DMS 273 (cell line): ENCODE results near the gene AFAP1.

Source experiments
- DNase-seq: peaks from one replicate; lab custom pipeline; 2025; ENCODE audit not compliant: unreplicated experiment; lab: John Stamatoyannopoulos, UW

Gene AFAP1

GRCh38 chr4:7722766-7723387 is 216.8 kb downstream of the AFAP1 start:
- DNase-seq = no peak

DNA sequence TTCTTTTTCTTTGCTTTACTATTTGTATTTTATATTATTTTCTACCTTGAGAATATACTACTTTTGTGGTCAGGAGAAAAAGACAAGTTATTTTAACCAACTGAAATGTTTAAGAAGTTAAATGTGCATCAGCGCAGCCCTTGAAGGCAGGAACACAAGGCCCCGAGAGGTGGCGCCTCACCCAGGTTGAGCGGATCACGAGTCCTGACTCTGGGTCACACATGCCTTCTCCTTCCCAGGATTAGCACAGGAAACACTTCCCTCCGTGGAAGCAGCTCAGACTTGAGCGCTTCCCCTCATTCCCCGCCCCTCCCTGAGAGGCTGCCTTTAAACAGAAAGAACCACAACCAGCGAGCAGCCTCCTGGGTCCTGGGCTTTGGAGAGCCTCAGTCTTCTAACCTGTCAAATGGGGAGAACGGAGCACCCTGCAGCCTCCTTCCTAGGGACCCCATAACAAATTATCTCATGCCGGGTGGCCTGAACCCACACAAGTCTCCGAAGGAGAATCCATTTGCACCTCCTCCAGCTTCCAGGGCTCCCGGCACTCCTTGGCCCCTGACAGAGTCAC is 217.6 kb downstream of the AFAP1 start:
- no peak for DNase-seq

DNA sequence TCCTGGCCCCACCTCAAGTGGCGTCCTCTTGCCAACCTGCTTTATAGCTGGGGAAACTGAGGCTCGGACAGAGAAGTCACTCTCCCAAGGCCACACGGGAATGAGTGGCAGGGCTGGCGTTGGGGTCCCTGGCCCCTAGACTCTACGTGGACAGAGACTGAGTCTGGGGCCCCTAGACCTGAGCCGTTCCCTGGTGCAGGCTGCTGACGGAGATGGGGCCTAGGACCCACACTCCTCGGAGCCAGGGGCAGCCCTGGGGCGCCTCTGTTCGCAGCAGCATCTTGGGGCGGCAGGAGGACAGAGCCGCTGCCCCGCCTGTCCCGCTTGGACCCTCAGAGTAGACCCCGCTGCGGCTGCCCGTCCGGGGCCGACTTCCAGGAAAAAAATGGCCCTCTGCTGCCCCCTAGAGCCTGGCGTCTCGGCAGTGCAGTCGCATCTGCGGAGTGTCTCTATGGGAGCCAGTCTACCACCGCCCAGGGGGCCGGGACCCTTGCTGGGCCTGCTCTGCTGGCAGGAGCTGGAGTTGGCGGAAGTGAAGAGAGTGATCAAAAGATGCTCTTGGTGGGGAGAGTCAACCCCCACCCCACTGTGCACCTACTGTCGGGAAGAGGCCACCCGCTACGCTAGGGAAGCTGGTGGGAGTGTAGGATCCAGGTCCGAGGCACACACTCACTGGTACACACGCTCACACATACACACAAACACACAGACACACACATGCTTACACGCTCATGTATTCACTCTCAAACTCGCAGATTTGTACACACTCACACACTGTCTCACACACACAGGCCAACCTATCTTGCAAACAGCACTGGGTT is 220.1 kb downstream of the AFAP1 start:
- peak; percentile 67 for DNase-seq

DNA sequence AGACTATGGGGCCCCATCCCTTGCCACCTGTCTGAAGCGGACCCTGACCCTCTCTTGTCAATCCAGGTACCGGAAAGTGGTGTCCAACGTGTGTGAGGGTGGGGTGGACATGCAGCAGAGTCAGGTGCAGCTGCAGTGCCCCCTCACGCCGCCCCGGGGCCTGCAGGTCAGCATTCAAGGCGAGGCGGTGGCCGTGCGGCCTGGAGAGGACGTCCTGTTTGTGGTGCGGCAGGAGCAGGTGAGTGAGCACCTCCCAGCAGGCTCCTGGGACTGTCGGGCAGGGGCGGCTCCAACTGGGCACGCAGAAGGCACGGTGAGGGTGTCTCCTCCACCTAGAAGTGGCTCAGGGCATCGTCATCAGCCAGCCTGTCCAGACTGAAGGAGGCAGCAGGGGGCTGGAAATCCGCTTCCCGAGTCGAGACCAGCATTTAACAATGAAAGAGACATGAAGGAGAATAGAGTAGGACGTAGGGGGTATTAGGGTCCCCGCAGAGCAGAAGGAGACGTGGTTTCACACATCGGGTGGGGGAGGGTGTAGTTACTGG is 221.6 kb downstream of the AFAP1 start:
- no peak for DNase-seq

DNA sequence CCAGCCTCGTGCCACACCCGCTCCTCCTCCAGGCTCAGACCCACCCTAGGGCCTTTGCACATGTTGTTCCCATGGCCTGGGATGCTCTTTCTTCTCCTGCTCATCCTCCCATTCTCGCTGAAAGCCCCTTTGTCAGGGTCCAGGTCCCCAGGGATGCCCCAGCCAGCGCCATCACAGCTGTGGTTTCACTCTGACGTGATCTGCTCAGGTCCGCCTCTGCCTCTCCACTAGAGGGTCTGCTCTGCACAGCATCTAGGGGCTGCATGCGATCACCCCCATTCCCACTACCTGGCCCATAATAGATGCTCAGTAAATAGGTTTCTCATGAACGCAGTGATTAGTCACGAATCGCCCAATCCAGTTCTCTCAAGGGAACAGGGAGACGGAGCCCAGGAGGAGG is 222.5 kb downstream of the AFAP1 start:
- no peak for DNase-seq

DNA sequence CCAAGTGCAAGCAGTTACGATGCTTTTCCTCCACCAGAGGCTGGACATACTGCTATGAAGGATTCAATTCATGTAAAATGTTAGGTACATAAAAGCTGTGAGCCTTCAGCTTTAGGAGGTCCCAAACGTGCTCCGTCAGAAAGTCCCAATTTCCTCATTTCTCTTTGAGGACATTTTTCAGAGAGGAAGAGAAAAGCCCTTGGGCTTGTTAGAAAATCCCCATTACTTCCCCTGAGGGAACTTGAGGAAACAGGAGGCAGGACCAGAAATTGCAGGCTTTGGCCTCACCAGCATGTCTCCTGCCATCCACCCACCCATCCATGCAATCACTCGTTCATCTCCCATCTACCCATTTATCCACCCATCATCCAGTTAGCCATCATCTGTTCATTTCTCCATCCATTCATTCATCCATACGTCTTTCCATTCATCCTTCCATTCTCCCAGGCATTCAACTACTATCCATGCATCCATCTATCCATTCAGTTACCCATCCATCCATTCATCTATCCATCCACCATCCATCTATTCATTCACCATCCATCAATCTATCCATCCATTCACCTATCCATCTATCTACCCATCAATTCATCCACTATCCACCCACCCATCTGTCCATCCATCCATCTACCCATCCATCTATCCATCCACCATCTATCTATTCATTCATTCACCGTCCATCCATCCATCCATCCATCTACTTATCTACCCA is 223.5 kb downstream of the AFAP1 start:
- no peak for DNase-seq

DNA sequence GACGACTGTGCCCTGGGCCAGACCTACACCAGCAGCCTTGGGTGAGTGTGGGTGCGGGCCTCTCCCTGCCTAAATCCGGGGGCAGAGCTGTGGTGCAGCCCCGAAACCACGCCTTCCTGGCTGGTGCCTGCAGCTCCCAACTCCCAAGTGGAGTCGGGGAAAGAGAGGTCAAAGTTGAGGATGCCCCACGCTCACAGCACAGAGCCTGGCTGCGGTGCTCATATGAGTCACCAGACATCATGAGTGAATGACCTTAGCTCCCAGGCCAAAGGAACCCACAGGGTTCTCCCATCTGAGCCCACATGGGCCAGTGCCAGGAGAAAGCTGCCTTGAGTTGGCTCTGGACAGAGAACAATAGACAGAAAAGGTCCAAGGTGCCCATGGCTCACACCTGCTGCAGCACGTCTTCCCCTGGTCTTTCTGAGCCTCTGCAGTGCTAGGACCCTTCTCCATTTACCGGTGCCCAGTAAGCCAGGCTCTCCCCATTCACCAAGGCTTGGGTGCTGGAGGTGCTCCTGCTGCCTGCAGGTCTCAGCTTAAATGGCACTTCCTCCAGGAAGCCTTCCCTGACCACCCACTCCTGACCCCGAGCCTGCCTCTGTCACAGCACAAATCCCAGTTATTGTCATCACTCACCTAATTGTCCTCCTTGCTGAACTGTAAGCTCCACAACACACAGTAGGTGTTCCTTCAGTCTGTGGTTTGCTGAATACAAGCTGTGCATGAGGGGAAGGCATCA is 224.2 kb downstream of the AFAP1 start:
- no peak for DNase-seq

DNA sequence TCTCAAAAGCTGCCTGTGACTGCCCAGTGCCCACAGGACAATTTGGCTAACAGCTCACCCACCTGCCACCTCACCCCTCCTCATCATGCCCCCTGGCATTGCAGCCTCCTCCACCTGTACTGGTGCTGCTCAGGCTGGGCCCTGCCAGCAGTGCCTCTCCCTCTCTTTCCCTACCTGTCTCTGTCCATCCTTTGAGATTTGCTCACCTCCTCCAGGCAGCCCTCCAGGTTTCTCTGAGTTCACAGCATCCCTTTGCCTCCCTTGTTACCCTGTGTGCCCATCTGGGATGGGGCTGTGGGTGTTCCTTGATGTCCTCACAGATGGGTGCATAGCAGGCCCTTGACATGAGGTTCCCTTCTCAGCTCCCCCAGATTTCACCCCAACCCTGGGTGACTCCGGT is 224.9 kb downstream of the AFAP1 start:
- DNase-seq = no peak

GRCh38 chr4:7714176-7714575 is 225.5 kb downstream of the AFAP1 start:
- DNase-seq = no peak

GRCh38 chr4:7713757-7714156 is 225.9 kb downstream of the AFAP1 start:
- DNase-seq = no peak

- no peak for DNase-seq
Observed at GRCh38 chr4:7712021-7712671, 227.5 kb downstream of the AFAP1 start.

- no peak for DNase-seq
Observed at GRCh38 chr4:7711307-7711963, 228.2 kb downstream of the AFAP1 start.

DNA sequence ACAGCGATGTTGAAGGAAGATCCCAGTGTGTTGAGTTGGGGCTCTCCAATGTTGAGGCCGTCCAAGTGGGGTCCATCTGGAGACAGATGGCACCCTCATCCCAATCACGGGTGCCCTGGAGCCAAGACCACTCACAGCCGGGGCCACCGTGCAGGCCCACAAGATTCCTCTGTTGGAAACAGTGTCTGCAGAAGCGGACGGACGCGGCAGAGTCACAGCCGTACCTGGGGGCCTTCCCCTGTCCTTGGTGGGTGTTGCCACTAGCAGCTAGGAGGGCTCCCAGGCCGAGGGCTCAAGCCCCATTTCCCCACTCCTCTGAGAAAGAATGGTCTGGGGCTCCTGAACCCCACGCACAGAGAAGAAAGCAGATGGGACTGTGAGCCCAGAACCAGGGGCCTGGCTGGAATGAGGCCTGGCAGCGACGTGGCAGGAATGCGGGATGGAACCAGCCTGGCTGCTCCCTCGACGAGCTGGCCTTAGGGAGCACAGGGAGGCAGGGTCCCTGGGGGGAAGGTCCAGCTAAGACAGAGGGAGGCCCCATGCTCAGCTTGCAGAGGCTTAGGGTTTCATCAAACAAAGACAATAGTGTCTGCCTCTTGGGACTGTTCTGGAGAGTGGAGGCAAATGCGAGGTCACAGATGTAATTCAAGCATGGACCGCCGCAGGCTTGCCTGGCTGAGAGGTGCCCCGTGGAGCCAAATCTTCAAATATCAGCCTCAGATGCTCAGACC is 228.9 kb downstream of the AFAP1 start:
- no peak for DNase-seq

DNA sequence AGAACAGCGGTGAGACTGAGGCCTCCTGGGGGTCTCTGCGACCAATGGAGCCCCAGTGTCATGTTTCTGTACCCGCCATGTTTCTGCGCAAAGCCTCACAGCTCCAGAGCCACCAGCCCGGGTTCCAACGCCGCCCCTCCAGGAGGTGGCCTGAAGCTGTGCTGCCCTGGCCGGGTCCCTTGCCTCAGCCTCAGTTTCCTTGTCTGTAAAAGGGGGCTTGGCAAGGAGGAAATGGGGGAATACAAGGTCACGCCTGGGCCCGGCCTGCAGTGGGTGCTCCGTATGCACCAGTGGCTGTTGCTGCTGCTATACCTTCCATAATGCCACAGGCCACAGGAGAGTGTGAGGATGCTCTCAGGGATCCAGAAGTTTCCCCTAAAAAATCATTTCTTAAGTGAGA is 229.5 kb downstream of the AFAP1 start:
- DNase-seq = no peak

GRCh38 chr4:7709431-7709830 is 230.2 kb downstream of the AFAP1 start:
- DNase-seq = no peak

GRCh38 chr4:7708981-7709380 is 230.7 kb downstream of the AFAP1 start:
- DNase-seq = no peak
